GM18858 (cell line): ENCODE results near the gene C20orf202.

Experiments used
- ATAC-seq: cut with Tn5 transposase; IDR thresholded peaks from one replicate; pipeline ENCODE4 v1.9.1; 2021; ENCODE audit not compliant: unreplicated experiment

C20orf202 gene

DNA sequence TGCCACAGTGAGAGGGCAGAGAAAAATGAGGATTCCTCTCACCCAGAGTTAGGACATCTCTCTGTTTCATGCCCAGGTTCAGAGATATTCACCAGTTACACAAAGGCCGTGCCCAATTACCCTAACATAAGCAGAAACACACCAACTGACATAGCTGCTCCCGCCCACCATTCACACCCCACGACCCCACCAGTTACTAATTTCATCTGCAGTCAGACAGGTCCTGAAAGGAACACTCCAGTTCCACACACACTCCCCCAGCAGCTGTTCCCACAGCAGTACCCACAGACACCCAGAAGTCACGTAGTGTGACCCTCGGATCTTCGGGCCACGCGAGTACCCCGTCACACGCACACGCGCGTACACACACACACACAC, 19.0 kb upstream of the C20orf202 start:
- ATAC-seq: no peak

DNA sequence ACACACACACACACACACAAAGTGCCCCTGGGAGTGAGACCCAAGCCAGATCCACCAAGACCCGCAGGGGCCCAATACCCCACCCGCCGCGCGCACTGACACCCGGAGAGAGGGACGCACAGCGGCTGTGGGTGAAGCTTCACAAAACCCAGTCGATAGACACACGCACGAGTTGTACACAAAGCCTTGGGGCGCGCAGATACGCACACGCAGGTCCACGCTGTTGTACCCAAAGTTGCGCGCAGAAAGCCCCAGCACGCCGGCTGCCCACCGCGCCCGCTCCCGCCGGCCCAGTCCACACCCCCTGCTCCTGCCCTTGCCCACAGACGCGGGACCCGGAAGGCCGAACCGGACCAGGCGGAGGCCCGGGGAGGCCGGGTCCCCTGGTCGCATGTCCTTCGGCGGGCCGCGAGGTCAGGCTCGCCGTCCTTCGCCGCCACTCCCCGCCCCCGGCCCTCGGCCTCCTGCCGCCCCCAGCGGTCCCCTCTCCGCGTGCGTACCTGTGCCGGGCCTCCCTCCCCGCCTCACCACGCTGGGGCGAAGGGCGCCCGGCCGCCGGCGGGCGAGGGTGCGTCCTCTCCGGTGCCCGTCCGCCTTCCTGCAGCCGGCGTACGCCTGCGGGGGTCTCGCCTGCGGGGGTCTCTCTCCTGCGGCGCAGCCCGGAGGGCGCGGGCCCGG, 18.5 kb upstream of the C20orf202 start, which contains the start of gene TMEM74B:
Gene TMEM74B (minus strand): TSS at position 344 of the 678 bp plus-strand sequence. CDS start 1,180 bp downstream, outside the sequence.
- no peak for ATAC-seq

DNA sequence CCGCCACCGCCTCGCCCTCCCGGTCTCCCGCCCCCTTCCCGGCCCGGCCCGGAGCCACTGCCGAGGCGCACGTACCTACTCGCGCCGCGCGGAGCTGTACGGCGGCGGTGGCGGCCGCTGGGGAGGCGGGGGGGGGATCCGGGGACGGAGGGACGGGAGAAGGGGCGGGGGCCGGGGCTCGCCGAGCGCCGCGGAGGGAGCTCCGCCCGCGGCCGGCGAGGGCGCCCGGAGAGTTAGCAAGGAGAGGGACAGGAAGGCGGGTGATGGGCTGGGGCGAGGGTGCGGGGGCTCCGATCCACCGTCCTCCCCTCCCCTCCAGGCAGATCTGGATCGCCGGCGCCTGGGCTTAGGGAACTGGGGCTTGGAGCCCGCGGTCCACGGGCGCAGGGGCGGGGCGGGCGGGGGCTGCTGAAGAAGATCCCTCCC, 17.9 kb upstream of the C20orf202 start:
- no peak for ATAC-seq

DNA sequence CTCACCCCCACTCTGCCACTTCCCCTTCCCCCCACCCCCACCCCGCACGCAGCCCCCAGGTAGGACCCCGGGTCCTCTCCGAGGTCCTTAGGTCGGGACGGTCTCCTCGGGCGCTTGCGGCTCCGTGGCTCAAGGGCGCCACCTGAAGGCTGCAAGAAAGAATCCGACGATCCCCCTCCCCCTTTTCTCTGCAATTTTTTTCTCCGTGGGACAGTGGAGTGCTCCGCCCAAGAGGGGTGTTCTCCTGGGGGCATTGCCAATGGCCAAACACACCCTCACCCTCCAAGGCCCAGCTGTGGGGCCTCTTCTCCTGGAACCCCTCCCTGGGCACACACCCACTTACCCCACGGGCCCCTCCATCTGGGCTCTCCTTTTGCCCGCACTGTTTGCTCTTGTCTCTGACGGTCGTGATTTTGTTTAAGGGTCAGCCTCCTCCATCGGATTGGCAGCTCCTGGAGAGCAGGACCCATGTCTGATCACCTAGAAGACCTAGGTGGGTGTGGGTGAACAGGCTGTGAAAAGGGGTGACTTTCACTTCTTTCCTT, 17.4 kb upstream of the C20orf202 start:
- no peak for ATAC-seq

DNA sequence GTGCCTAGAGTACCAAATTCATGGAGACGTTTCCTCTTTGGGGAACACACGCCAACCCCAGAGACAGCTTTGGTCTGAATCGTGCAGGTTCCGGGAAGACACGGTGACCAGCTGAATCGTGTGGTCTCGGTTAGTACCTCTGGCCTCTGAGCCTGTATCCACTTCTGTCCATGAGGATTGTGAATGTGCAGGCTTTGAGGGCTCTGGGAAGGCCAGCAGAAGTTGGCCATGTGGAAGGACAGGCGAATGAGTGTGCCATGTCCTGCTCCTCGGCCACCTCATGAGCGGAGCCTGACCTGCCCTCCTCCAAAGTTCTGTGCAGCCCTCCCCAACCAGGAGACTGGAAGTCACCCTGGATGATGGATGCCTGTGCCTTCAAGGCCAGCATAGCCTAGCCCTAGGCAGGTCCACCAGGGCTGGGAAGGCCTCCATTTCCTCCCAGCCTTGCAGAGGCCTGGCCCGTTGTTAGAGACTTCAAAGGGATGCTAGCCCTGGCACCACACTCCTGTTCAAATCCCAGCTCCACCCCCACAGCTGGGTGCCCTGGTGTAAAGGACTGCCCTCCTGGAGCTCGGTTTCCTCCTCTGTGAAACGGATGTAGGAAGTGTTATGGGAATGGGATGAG, 16.8 kb upstream of the C20orf202 start:
- no peak for ATAC-seq

DNA sequence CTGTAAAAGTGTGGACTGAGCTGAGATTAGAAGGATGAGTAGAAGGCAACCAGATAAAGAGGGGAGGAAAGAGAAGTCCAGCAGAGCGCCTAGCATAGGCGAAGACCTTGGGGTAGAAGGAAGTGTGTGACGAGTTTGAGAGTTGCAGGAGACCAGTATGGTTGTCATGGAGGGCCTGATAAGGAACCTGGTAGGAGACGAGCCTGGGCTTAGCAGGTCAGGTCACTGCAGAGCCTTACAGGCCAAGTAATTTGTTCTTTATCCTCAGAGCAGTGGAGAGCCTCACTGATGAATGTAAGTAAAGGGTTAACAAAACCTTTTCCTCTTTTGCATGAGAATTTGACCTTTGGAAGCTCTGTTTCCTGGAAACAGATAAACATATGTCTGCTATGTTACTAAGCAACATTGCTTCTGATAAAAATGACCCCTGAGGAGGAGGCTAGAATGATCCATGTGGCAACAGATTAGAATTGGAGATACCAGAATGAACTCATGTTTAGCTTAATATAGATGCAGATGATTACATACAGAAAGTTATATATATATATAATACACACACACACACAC, 15.6 kb upstream of the C20orf202 start:
- ATAC-seq: no peak

DNA sequence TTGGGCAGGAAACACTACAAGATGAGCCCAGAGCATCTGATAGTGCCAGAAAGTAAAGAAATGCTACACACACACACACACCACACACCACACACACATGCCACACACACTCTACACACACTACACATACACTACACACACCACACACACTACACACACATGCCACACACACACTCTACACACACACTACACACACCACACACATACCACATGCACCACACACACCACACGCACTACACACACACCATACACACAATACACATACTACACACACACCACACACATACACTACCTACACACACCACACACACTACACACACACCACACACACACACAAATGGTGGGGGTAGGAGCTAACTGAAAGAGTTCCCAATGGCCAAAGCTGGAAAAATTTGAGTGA, 14.9 kb upstream of the C20orf202 start:
- ATAC-seq: no peak

DNA sequence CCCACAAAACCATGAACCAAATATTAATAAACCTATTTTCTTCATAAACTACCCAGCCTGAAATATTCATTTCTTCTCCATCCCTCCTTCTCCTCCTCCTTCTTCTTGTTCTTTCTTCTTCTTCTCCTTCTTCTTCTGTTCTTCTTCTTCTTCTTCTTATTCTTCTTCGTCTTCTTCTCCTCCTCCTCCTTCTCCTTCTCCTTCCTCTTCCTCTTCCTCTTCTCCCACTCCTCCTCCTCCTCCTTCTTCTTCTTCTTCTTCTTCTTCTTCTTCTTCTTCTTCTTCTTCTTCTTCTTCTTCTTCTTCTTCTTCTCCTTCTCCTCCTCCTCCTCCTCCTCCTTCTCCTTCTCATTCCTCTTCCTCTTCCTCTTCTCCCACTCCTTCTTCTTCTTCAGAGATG, 13.4 kb upstream of the C20orf202 start:
- ATAC-seq: no peak

DNA sequence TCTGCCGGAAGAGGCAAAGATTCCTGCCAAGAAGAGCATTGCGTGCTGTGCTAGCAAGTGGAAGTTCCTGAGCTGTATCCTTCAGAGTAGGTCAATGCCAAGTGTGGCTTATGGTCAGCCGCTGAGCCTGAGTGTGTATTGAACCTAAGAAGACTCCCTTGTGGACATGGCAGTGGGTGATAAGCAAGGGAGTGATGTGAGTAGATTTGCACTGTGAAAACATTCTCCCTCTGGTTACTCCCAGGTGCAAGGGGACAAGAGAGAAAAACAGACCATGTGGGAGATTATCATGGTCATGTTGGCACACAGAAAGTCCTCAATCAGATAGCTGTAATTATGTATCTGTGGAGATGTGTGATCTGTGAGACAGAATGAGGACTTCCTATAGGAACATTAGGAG, 12.4 kb upstream of the C20orf202 start:
- ATAC-seq: no peak

DNA sequence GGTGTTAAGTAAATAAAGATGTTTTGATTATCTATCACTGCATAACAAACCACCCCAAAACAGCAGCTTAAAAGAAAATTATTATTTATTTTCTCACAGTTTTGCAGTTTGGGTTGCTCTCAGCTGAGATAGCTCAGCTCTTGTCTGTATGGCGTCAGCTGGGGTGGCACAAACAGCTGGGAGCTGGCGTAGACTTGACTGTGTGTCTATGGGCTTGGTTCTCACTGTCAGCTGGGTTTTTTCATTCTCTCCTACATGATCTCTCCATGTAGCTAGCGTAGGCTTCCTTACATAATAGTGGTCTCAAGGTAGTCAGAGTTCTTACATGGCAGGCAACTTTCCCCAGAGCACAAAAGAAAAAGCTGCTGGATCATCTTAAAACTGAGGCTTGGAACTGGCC, 12.0 kb upstream of the C20orf202 start:
- no peak for ATAC-seq

DNA sequence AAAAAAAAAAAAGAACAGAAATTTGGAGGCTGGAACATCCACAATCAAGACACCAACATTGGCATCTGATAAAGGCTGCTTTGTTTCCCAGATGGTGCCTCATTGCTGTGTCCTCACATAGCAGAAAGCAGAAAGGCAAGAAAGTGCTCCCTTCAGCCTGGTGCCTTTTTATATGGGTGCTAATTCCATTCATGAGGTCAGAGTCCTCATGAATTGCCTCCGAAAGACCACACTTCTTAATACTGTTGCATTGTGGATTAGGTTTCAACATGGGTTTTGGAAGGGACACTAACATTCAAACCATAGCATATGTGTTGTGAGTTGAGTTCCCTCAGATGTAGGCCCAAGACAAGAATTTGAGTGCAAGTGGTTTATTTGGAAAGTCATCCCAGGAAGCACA, 8.0 kb upstream of the C20orf202 start:
- ATAC-seq: no peak

DNA sequence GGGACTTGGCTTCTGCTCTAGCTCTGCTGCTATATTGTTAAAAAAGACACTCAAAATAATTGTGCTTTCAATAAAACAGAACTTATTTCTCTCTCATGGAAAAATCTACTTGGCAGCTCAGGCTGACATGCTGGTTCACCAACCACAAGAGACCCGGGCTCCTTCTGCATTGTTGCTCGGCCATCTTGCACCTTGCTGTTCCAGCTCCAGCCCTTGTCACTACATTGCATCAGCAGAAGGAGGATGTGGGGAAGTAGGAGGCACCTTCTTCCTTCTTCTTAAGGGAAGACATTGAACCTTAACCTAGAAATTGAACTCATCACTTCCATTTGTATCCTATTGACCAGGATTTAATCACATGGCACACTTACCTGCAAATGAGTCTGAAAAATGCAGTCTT, 6.6 kb upstream of the C20orf202 start:
- ATAC-seq: no peak

DNA sequence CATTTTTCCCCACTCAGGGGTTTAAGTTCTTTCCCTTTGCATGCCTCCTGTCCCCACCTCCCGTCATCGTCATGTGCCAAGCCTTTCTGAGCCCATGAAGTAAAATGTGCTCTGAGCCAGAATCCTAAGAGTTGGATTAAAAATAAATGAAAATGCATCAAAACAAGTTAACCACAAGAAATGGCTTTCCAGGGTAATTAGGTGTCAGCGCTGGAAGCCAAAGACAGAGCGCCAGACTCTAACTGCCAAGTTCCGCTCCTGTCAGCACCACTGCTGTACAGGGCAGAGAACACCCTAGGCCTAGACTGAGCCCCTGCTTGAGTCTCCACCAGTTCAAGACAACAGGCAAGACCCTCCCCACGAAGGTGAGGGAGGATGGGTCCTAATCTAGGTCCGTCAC, 5.5 kb upstream of the C20orf202 start:
- ATAC-seq: no peak

DNA sequence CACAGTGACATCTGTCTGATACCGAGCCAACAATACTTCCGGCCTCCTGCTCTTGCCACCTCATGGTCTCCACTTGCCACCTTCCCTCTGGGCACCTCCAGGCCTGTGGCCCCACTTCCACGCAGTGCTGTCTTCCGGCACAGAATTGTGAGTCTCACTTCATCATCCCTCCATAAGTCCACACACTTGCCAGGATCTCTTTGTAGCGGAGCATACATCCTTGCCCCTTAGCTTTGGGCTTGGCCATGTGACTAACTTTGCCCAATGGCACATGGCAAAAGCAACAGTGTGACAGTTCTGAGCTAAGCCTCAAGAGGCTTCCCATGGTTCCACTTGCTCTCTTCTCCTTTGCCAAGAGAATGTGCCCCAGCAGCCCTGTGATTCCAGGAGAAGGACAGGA, 4.5 kb upstream of the C20orf202 start:
- ATAC-seq: no peak

DNA sequence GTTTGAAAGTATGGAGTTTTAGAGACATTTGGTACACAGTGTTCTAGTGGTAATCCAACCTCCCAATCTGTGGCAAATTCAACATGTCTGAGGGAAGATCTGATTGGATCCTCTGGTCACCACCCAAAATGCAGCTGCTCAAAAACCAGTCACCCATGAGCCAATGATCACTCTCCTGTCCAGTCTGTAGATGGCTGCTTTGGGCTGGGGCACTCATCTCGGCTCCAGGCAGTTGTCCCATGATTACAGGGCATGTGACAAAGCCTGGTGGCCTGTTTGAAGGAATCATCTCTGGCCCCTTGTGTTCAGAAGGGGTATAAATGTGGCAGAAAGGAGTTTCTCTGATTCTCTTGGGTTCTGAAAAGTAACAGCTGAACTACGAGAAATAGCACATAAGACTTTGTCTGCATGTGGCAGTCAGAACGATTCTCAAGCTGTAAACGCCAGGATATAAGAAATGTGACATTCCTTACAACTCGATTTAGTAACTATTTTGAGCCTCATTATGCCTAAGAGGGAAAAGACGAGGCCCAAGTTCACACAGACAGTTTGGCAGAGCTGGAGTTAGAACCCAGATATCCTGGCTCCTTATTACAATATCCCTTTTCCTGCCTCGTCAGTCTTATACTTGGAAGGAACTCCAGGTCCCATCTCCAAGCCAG, 3.9 kb upstream of the C20orf202 start:
- ATAC-seq: no peak

DNA sequence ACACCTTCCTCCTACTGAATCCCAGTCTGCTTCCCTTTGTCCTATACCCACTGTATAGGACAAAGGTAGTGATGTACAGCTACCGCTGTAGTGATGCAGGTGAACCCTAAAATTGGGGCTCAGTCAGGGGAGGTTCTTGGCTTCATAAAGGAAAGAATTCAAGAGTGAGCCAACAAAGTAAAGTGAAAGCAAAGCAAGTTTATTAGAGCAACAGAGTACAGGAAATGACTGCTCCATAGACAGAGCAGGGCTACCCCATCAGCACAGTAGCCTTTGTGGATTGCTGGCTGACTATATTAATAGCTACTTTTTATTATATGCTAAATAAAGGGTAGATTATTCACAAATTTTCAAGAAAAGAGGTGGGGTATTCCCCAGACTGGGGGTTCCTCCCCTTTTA, 3.3 kb upstream of the C20orf202 start:
- ATAC-seq: no peak

DNA sequence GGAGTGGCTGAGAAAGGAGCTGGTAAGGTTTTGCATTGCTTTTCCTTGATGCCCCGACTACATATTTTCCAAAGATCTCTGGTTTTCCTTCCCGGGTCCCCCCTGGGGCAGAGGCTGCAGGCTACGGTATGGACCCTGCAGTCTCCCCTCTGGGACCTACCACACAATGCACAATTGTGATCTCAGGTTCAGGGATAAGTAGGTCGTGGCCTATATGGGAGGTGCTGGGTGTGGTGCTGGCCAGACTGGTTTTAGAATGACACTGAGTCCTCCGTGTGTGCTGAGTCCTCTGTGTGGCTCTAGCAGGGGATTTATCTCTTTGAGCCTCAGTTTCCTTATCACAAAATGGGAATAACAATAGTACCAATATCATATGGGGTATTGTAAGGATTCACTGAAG, 376 bp downstream of the C20orf202 start:
- no peak for ATAC-seq

DNA sequence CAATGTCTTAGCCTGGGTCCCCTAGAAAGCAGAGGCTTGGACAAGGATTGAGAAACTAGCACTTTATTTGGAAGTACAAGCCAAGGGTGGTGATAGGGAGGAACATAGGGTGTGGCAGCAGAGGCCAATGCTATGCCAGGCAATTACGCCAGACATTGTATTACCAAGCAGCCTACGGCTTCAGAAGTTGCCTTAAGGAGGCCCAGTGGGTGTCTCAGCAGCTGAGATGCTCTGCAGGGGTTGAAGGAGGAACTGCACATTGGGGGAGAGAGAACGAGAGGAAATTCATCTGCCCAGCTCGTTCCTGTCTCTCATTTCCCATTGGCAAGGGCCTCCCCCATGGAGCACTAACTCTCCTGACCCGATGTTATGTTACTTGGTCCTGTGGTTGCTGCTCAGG, 859 bp downstream of the C20orf202 start:
- ATAC-seq: no peak

DNA sequence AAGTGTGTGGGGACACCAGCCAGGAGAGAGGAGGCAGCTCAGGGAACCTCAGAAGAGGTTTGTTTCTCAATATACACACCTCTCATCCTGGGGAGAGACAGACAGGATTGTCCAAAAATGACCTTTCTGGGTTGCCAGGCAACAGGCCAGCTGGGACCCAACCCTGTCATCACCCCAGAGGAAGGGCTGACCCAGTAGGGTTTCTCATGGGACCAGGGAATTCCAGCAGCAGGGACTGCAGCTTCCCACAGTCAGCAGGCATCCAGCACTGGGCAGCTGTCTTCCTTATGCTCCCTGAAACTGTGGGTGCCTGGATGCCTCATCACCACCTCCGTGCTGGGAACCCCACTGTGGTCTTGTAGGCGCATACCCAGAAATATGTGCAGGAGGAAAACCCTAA, 1.3 kb downstream of the C20orf202 start:
- ATAC-seq: no peak

DNA sequence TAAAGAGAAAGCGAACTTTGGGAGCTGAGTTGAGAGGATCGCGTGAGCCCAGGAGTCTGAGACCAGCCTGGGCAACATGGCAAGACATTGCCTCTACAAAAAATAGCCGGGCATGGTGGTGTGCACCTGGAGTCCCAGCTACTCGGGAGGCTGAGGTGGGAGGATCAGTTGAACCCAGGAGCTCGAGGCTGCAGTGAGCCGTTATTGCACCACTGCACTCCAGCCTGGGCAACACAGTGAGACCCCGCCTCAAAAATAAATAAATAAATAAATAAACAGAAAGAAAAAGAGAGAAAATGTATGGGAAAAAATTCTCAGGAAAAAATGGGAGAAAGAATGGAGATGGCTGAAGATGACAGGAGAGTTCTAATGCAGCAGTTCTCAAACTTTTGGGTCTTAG, 2.5 kb downstream of the C20orf202 start:
- ATAC-seq: no peak

DNA sequence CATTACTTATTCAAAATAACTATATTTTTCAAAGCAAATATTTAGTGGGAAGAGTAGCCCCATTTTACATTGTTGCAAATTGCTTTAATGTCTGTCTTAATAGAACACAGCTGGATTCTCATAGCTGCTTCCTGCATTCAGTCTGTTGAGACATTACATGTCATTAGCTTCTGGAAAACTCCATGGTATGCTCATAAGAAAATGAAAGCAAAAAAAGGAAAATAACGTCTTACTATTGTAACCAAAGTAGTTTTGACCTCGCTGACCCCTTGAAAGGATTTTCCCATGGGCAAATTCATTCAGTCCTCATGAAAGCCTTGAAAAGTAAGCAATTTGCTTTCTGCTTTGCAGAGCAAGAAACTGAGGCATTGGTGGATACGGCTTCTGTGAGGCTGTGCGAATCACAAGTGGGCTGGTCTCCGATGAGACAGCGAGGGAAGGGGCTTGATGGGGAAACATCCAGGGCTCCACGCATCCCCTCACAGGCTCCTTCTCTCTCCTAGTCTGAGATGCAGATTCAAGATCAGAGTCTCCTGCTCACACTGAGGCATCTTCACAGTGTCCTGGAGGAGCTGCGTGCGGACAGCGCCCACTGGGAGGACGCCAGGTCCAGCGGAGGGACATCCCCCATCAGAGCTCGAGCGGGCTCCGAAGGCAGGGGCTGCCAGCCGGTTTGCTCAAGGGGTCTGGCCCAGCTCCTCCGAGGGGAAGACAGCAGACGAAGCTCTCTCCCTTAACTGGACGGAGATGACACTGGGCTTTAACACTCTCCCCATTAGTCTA, 3.3 kb downstream of the C20orf202 start:
- ATAC-seq: no peak
